Adrenal gland (tissue), 12 donors: Measurements from ENCODE around the gene CUX1. TPM values are rescaled to one million over a fixed set of nuclear protein-coding genes. Genes with fewer than 3 reads are reported as not detected.
"Not testable (repeated sequence)": the region's sequence is repeated elsewhere in the genome, so short reads cannot be mapped to it uniquely, and the experiment has no call there.

ENCODE experiments used
- DNase-seq, 7 donors: peaks; one replicate each; pipeline ENCODE4 v3.0.0-alpha.2; 2019 to 2020
- H3K27ac ChIP-seq, 5 donors: fragments of 200-600 bp; sonication (generic) in 4 of 5; 1 replicate in 3 of 5; 2 replicates in 2 of 5; pipeline versions ENCODE4 v1.5.1 to v1.8.0; 2016 to 2020; ENCODE audit warnings: mild to moderate bottlenecking in 1 of 5
- H3K27me3 ChIP-seq: fragments of 200-600 bp; 2 replicates; pipeline ENCODE4 v1.8.0; 2021
- H3K36me3 ChIP-seq, 2 donors: fragments of 200-600 bp; replicated peaks in 1 of 2; 1 replicate in 1 of 2; 2 replicates in 1 of 2; pipeline versions ENCODE4 v1.5.1 to v1.8.0; 2018 to 2022
- H3K4me1 ChIP-seq, 2 donors: fragments of 200-600 bp; replicated peaks in 1 of 2; 1 replicate in 1 of 2; 2 replicates in 1 of 2; pipeline versions ENCODE4 v1.5.1 to v1.8.0; 2018 to 2021
- H3K4me3 ChIP-seq, 4 donors: fragments of 200-600 bp; sonication (generic) in 3 of 4; one replicate each; pipeline ENCODE4 v1.5.1; 2016 to 2018
- H3K9me3 ChIP-seq, 3 donors: fragments of 200-600 bp; sonication (generic) in 1 of 3; replicated peaks in 1 of 3; 1 replicate in 2 of 3; 2 replicates in 1 of 3; pipeline versions ENCODE4 v1.5.1 to v1.8.0; 2016 to 2021
- POLR2A ChIP-seq, 2 donors: fragments of 450-650 bp; IDR thresholded peaks; one replicate each; pipeline ENCODE4 v1.6.1; 2017; ENCODE audit warnings: antibody characterized with exemption in 2 of 2, mild to moderate bottlenecking in 2 of 2, moderate library complexity in 1 of 2
- WGBS, 4 donors: extraction: QIAGEN DNeasy Blood & Tissue Kit in 2 of 4; methylation state at CpG; one replicate each; pipeline versions ENCODE4 v1.1.5 to v1.1.7; 2013 to 2017; 5-methylcytosine and 5-hydroxymethylcytosine counted together
- intact Hi-C, 2 donors: fragments of 100-400 bp; cut with DNase I; formaldehyde crosslinking; loops; one replicate each; pipeline versions ENCODE4 v1.14.1 to v1.15.0; 2022 to 2023
- polyA plus RNA-seq, 3 donors: library from polyadenylated mRNA; stranded (reverse); fragments of 200-250 nt in 2 of 3; fragments of 350-450 nt in 1 of 3; fragmentation: Illumina TruSeq in 1 of 3; extraction: RNeasy Lipid Tissue Mini Kit (QIAGEN cat#74804) in 1 of 3; gene quantifications; one replicate each; pipeline ENCODE4 v1.2.3, GENCODE V29; 2013 to 2014
- total RNA-seq, 9 donors: library from RNA; depleted of rRNA in 4 of 9; stranded (reverse); fragments of >200 nt in 4 of 9; fragments of 120-200 nt in 1 of 9; fragmentation: NEBNext Ultra II Directional in 1 of 9; extraction: Animal tissue kit (Norgen Biotek cat#: 25700) in 1 of 9; gene quantifications; one replicate each; pipeline versions ENCODE4 v1.1.0 to v1.2.4, GENCODE V29; 2013 to 2023
- TF ChIP-seq, protein P1 (sequence below), 6 experiments: fragments of 450-650 bp in 4 of 6; fragments of 200-600 bp in 2 of 6; sonication (generic) in 1 of 6; IDR thresholded peaks; 1 replicate in 5 of 6; 2 replicates in 1 of 6; pipeline versions ENCODE4 v1.5.1 to v1.8.0; 2016 to 2021; ENCODE audit warnings: antibody characterized with exemption in 6 of 6, mild to moderate bottlenecking in 2 of 6, moderate library complexity in 1 of 6
- donor health status: healthy with polysubstance abuse.
- donor health status: Bipolar disorder and iron deficiency.
- donor health status: DM: yes; HTN: yes; CAD: no.
- donor health status: DM: no; HTN: no; CAD: no.
- donor health status: DM: no; HTN: no; CAD: no.
- donor health status: DM: yes; HTN: yes; CAD: no.

The CUX1 gene
- total and polyA plus RNA-seq, 12 donors = 17.2 to 72.6 (median 58.3) TPM

DNA sequence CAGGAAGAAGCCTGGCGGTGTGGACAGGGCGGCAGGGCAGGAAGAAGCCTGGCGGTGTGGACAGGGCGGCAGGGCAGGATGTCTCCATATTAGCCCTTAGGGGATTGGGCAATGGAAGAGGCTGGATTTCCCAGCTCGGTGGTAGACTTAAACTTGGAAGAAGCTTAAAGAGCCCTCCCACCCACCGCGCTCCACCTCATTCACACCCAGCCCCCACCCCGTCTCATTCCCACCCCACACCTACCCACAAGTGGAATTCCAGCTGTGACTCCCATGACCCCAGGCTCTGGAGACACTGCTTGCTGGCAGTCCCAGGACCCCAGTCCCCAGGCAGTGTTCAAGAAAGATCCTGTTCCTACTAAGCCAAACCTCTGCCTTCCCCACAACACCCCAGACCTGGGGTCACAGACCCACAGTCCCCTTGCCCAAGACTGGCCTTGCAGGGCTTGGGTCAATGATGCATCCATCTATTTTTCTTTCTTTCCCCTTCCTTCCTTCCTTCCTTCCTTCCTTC, 504.8 kb downstream of the CUX1 start:
- WGBS, 4 donors = 64 to 82% (median 77%) methylated on average over 6 to 8 of the region's 8 CpGs
- no peaks in the 10 kb centered on the region for H3K9me3 ChIP-seq
- no peak for DNase-seq
- H3K4me3 ChIP-seq = no peak overlapping the region
- TF ChIP-seq POLR2A (IDR thresholded peaks at IDR 0.05) = no peak
- TF ChIP-seq, protein P1, sequence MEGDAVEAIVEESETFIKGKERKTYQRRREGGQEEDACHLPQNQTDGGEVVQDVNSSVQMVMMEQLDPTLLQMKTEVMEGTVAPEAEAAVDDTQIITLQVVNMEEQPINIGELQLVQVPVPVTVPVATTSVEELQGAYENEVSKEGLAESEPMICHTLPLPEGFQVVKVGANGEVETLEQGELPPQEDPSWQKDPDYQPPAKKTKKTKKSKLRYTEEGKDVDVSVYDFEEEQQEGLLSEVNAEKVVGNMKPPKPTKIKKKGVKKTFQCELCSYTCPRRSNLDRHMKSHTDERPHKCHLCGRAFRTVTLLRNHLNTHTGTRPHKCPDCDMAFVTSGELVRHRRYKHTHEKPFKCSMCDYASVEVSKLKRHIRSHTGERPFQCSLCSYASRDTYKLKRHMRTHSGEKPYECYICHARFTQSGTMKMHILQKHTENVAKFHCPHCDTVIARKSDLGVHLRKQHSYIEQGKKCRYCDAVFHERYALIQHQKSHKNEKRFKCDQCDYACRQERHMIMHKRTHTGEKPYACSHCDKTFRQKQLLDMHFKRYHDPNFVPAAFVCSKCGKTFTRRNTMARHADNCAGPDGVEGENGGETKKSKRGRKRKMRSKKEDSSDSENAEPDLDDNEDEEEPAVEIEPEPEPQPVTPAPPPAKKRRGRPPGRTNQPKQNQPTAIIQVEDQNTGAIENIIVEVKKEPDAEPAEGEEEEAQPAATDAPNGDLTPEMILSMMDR (IDR thresholded peaks at IDR 0.05) = no peak
- peak overlapping the region in 1 of 5 donors; percentile 34 for H3K27ac ChIP-seq
- no peaks in the 10 kb centered on the region for H3K27me3 ChIP-seq
- intact Hi-C loops = no loop called here
- H3K4me1 ChIP-seq = peaks cover 0 to 5% of the 10 kb centered on the region in 2 donors
- H3K36me3 ChIP-seq = no peaks in the 10 kb centered on the region

- TF ChIP-seq POLR2A (IDR thresholded peaks at IDR 0.05) = no peak
- TF ChIP-seq, protein P1 (IDR thresholded peaks at IDR 0.05) = no peak
- no peak overlapping the region for H3K4me3 ChIP-seq
- no peak overlapping the region for H3K27ac ChIP-seq
- no peaks in the 10 kb centered on the region for H3K9me3 ChIP-seq
- intact Hi-C loops = no loop called here
- peaks cover 0 to 5% of the 10 kb centered on the region in 2 donors for H3K4me1 ChIP-seq
- H3K36me3 ChIP-seq = no peaks in the 10 kb centered on the region
- H3K27me3 ChIP-seq = no peaks in the 10 kb centered on the region
- 75 to 90% (median 80%) methylated on average over 3 to 5 of the region's 5 CpGs for WGBS, 4 donors
- no peak for DNase-seq
Measured at GRCh38 chr7:102323914-102324195, 506.4 kb downstream of the CUX1 start.

DNA sequence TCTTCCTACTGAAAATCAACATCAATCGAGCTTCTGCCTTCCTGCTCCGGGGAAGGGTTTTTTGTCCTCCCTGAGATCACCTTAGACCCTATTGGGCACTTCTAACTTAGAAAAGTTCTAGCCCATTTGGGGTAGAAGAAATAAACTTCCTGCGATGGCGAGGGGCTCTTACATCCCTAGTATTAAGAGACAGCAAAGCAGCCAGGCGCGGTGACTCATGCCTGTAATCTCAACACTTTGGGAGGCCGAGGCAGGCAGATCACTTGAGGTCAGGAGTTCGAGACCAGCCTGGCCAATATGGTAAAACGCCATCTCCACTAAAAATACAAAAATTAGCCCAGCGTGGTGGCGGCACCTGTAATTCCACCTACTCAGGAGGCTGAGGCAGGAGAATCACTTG, 507.7 kb downstream of the CUX1 start:
- not testable (repeated sequence) for DNase-seq
- WGBS, 4 donors = 85 to 92% (median 89%) methylated on average over 11 of the region's 11 CpGs

GRCh38 chr7:102326157-102326889, 508.9 kb downstream of the CUX1 start:
- TF ChIP-seq, protein P1 (IDR thresholded peaks at IDR 0.05) = no peak
- TF ChIP-seq POLR2A (IDR thresholded peaks at IDR 0.05) = no peak
- intact Hi-C loops = no loop called here
- Histone ChIP-seq H3K4me3 (no peak overlapping the region), H3K9me3 (no peaks in the 10 kb centered on the region), H3K4me1 (no peaks in the 10 kb centered on the region), H3K27ac (no peak overlapping the region), H3K27me3 (no peaks in the 10 kb centered on the region), H3K36me3 (no peaks in the 10 kb centered on the region)
- WGBS, 4 donors = 84 to 90% (median 87%) methylated on average over 9 to 11 of the region's 11 CpGs
- DNase-seq = no peak

More for the DNA sequence above, 507.7 kb downstream of the CUX1 start:
- H3K36me3 ChIP-seq, intact Hi-C loops, H3K4me1 ChIP-seq, H3K4me3 ChIP-seq, H3K27ac ChIP-seq, H3K9me3 ChIP-seq, H3K27me3 ChIP-seq: not testable (repeated sequence)

DNA sequence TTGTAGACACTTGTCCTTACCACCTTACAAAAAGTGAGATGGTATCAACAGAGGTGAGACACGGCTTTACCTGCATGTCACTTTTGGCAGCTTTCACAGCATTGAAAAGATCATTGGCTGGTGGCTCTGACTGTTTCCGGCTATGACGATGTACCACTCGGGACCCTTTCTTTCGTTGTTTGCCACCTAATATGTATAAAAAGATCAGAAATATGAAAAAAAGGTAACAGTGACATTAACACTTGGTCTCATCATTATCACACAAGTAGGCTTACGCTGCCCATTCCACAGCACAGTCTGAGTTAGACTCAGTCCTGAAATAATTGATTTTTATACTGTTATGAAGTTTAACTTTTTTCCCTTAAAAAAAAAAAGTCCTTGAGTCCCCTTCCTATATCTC, 509.8 kb downstream of the CUX1 start:
- H3K36me3 ChIP-seq, intact Hi-C loops, H3K27me3 ChIP-seq, H3K27ac ChIP-seq, H3K9me3 ChIP-seq, DNase-seq, H3K4me3 ChIP-seq, H3K4me1 ChIP-seq: not testable (repeated sequence)
- 63 to 75% (median 72%) methylated on average over 6 of the region's 6 CpGs for WGBS, 4 donors

DNA sequence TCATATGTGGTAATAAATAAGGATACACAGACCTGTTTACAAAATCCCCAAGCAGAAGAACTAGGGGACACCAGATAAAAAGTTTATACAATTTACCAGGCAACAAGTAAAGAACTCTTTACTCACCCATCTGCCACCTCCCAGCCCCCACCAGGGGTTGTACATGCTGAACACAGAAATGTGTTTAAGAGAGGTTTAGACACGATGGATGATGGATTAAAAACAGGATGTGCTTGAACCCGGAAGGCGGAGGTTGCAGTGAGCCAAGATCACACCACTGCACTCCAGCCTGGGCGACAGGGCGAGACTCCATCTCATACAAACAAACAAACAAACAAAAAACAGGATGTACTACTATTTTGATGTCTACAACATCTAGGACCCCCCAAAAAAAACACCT, 511.4 kb downstream of the CUX1 start:
- H3K36me3 ChIP-seq, H3K9me3 ChIP-seq, H3K27ac ChIP-seq, H3K4me1 ChIP-seq, H3K27me3 ChIP-seq, intact Hi-C loops, H3K4me3 ChIP-seq, DNase-seq: not testable (repeated sequence)
- 72 to 77% (median 74%) methylated on average over 4 of the region's 5 CpGs for WGBS, 4 donors

DNA sequence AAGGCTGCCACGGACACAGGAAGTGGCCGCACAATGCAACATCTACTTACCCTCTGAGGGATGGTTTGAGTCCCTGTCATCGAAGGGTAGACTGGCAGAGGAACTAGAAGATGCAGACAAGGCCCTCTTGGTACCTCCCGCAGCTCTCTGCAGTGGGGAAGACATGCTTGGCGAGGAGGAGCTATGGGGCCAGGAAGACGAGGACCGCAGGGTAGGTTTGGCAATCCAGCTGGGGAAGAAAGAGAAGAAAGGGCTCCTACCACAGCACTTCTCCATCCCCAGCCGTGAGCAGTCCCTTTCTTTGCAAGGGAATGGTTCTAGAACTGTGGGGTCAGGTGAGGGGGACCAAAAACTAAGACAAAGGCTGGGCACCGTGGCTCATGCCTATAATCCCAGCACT, 511.9 kb downstream of the CUX1 start:
- H3K36me3 ChIP-seq, H3K27me3 ChIP-seq, H3K27ac ChIP-seq, H3K9me3 ChIP-seq, H3K4me1 ChIP-seq, intact Hi-C loops, H3K4me3 ChIP-seq, DNase-seq: not testable (repeated sequence)
- 60 to 91% (median 71%) methylated on average over 4 to 8 of the region's 9 CpGs for WGBS, 4 donors

GRCh38 chr7:102330666-102331460, 513.4 kb downstream of the CUX1 start:
- H3K27ac ChIP-seq, H3K4me1 ChIP-seq, H3K4me3 ChIP-seq, H3K36me3 ChIP-seq, H3K27me3 ChIP-seq, DNase-seq, intact Hi-C loops, H3K9me3 ChIP-seq: not testable (repeated sequence)
- 83 to 90% (median 89%) methylated on average over 8 of the region's 8 CpGs for WGBS, 4 donors
